ENCODE results near the gene IFT80. TPM values are rescaled to one million over a fixed set of nuclear protein-coding genes. Genes with fewer than 3 reads are reported as not detected.

IFT80 gene
- total RNA-seq (10 to 100 TPM; 34.0 to 38.8 TPM), polyA plus RNA-seq (1 to 10 TPM; 4.1 to 5.2 TPM)

DNA sequence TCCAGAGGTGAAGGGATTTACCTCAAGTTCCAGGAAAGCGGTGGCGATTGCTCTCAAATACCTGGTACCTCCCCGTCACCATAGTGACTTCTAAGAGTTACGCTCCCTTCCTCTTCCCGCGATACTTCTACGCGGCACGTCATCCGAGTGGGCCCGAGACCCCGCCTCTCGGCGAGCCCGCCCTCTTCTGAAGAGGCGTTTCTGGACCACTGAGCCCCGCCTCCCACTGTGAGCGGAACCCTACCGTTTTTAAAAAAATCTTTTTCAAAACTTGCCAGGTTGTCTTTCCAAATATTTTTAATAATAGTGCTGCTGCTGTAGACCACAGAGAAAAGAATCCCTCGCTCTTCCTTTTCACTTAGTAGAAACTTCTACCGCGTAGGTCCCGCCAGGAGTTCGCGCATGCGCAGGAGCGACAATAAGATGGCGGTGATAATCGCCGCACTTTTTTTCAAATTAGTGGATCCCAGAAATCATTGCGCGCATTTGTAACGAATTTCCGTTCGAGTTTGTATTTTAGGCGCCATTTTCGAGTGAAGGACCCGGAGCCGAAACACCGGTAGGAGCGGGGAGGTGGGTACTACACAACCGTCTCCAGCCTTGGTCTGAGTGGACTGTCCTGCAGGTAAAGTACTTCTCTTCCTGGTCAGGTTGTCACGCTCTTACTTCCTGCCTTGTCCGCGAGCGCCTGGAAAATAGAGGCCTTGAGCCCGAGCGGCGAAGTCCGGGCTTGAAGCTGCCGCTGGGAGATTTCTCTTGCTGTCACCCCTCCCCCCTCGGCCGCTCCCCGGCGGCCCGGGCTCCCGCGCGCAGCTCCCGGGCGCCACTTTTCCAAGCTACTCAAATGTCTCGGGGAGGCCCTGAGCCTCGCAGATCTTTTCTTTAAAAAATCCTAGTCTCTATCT, at the start of gene IFT80, which contains the start of gene SMC4:
TSS of gene IFT80 (minus strand) at position 101 of the 905 bp plus-strand sequence. CDS start 14,625 bp downstream, outside the sequence.
TSS of gene SMC4 (plus strand) at position 526 of the 905 bp plus-strand sequence. CDS start 1,177 bp downstream, outside the sequence.
- no peaks in the 10 kb centered on the region for H3K27me3 ChIP-seq (ENCODE audit: insufficient read depth, low read length)
- peak; percentile 96 to 97 (median 97) for DNase-seq
- Mint-ChIP-seq H3K9me3 (peaks cover 0 to 11% (median under 1%) of the 10 kb centered on the region in 8 donors), H3K27me3 (no peaks in the 10 kb centered on the region), H3K36me3 (peaks cover 4 to 36% of the 10 kb centered on the region in 2 donors), H3K4me3 (peak within 1 kb of the TSS; percentile 91 to 100 (median 98)), H3K4me1 (peaks cover 32 to 53% (median 40%) of the 10 kb centered on the region in 4 donors), H3K27ac (peak within 1 kb of the TSS; percentile 97 to 100 (median 99))
- H3K4me1 ChIP-seq (ENCODE audit: insufficient read depth, low read length) = peaks cover 37% of the 10 kb centered on the region
- intact Hi-C loops (cut with micrococcal nuclease) = loop anchor here (1.0 to 5.0 kb wide), 6 partner anchors 29 to 1597 kb away; partner anchors contain the start of genes C3orf80, KPNA4, MFSD1 and TRIM59
- peak within 1 kb of the TSS; percentile 68 to 86 for H3K4me3 ChIP-seq (ENCODE audit: low read length in 2 of 2)
- peak within 1 kb of the TSS; percentile 91 for H3K27ac ChIP-seq (ENCODE audit: low read depth, low read length)
- H3K36me3 ChIP-seq (ENCODE audit: insufficient read depth, low read length) = no peaks in the 10 kb centered on the region
- H3K9me3 ChIP-seq (ENCODE audit: control insufficient read depth in 1 of 2, low read length in 2 of 2) = no peaks in the 10 kb centered on the region
- ChIA-PET POLR2A (ENCODE audit: partially characterized antibody) (interaction anchor here (0.6 to 4.1 kb wide), 10 partner anchors 9 to 229 kb away, joined by 3 to 35 read pairs (median 4); partner anchors contain the start of gene TRIM59), CTCF (ENCODE audit: partially characterized antibody) (interaction anchor here (0.7 to 3.2 kb wide), 3 partner anchors 12 to 50 kb away, joined by 3 to 21 read pairs (median 3); partner anchors contain the start of gene TRIM59)

DNA sequence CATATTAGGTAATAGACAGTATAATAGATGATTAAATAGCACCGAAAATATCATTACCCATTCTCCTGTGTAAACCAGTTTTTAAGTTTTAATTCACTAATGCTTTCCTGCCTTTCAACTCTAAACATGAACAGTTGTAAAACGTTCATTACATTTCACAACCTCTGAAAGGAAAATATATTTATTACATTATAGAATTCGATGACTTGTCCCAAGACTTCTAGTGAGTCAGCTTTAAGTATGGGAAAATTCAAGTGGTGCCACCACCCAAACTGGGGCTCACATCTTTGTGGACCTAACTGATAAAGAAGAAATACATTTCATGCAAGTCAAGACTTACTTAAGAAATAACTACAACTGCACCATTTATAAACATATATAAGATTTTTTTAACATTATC, 48.5 kb upstream of the IFT80 start:
- Mint-ChIP-seq H3K27me3 (no peaks in the 10 kb centered on the region), H3K4me1 (peaks cover 23 to 54% (median 40%) of the 10 kb centered on the region in 4 donors), H3K9me3 (no peaks in the 10 kb centered on the region), H3K27ac (peak overlapping the region in 2 of 7 donors; percentile 18 to 57), H3K4me3 (peak overlapping the region in 5 of 8 donors; percentile 21 to 96 (median 40)), H3K36me3 (peaks cover 13 to 18% of the 10 kb centered on the region in 2 donors)
- no peaks in the 10 kb centered on the region for H3K27me3 ChIP-seq (ENCODE audit: insufficient read depth, low read length)
- DNase-seq = no peak
- ChIA-PET CTCF (ENCODE audit: partially characterized antibody) (interaction anchor here (0.8 to 2.6 kb wide), 3 partner anchors 12 to 32 kb away, joined by 3 to 17 read pairs (median 3); no protein-coding TSS in a partner anchor), POLR2A (ENCODE audit: partially characterized antibody) (interaction anchor here (3.2 kb wide), 1 partner anchor 49 kb away, joined by 35 read pairs; the partner anchor contains the start of genes IFT80 and SMC4)
- peaks cover 42% of the 10 kb centered on the region for H3K4me1 ChIP-seq (ENCODE audit: insufficient read depth, low read length)
- intact Hi-C loops (cut with micrococcal nuclease) = no loop called here
- no peak overlapping the region for H3K27ac ChIP-seq (ENCODE audit: low read depth, low read length)
- H3K4me3 ChIP-seq (ENCODE audit: low read length in 2 of 2) = no peak overlapping the region
- H3K9me3 ChIP-seq (ENCODE audit: control insufficient read depth in 1 of 2, low read length in 2 of 2) = no peaks in the 10 kb centered on the region
- no peaks in the 10 kb centered on the region for H3K36me3 ChIP-seq (ENCODE audit: insufficient read depth, low read length)

DNA sequence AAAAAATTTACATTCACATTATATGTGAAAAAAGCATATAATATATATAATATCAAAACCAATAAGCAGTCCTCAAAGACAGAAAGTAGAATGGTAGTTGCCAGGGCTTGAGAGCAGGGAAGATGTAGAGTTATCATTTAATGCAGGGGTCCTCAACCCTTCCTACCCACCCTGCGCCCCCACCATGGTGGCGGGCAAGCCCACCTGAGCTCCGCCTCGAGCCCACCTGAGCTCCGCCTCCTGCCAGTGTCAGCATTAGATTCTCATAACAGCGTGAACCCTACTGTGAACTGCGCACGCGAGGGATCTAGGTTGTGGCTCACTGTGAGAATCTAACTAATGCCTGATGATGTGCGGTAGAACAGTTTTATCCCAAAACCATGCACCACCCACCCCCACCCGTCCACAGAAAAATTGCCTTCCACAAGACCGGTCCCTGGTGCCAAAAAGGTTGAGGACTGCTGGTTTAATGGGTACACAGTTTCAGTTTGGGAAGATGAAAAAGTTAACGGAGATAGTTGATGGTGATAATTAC, 47.6 kb upstream of the IFT80 start:
- Histone ChIP-seq H3K27me3 (ENCODE audit: insufficient read depth, low read length) (no peaks in the 10 kb centered on the region), H3K36me3 (ENCODE audit: insufficient read depth, low read length) (no peaks in the 10 kb centered on the region), H3K9me3 (ENCODE audit: control insufficient read depth in 1 of 2, low read length in 2 of 2) (no peaks in the 10 kb centered on the region), H3K4me3 (ENCODE audit: low read length in 2 of 2) (no peak overlapping the region), H3K4me1 (ENCODE audit: insufficient read depth, low read length) (peaks cover 42% of the 10 kb centered on the region), H3K27ac (ENCODE audit: low read depth, low read length) (no peak overlapping the region)
- H3K4me1 Mint-ChIP-seq = peaks cover 24 to 61% (median 43%) of the 10 kb centered on the region in 4 donors
- H3K4me3 Mint-ChIP-seq = peak overlapping the region in 6 of 8 donors; percentile 2 to 81 (median 64)
- H3K9me3 Mint-ChIP-seq = no peaks in the 10 kb centered on the region
- POLR2A ChIA-PET (ENCODE audit: partially characterized antibody) = interaction anchor here (1.8 kb wide), 1 partner anchor 10 kb away, joined by 6 read pairs; no protein-coding TSS in a partner anchor
- no peaks in the 10 kb centered on the region for H3K27me3 Mint-ChIP-seq
- H3K36me3 Mint-ChIP-seq = peaks cover 13 to 23% of the 10 kb centered on the region in 2 donors
- no peak for DNase-seq
- intact Hi-C loops (cut with micrococcal nuclease) = no loop called here
- CTCF ChIA-PET (ENCODE audit: partially characterized antibody) = interaction anchor here (1.3 kb wide), 2 partner anchors 31 to 33 kb away, joined by 3 to 4 read pairs; no protein-coding TSS in a partner anchor
- H3K27ac Mint-ChIP-seq = peak overlapping the region in 1 of 7 donors; percentile 12

DNA sequence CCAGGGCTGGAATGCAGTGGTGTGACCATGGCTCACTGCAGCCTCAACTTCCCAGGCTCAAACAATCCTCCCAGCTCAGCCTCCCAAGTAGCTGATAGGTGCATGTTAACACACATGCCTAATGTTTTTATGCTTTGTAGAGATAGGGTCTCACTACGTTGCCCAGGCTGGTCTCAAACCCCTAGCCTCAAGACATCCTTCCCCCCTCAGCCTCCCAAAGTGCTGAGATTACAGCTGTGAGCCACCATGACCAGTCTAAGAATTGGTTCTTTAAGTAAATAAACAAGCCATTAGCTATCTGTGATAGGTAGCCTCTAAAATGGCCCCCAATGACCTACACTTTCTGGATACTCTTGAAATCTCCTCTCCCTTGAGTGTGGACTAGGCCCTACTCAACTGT, 46.8 kb upstream of the IFT80 start:
- H3K27me3 ChIP-seq (ENCODE audit: insufficient read depth, low read length) = no peaks in the 10 kb centered on the region
- H3K27ac ChIP-seq (ENCODE audit: low read depth, low read length) = no peak overlapping the region
- peaks cover 47% of the 10 kb centered on the region for H3K4me1 ChIP-seq (ENCODE audit: insufficient read depth, low read length)
- peak overlapping the region in 4 of 8 donors; percentile 7 to 43 (median 25) for H3K4me3 Mint-ChIP-seq
- H3K4me1 Mint-ChIP-seq = peaks cover 24 to 65% (median 44%) of the 10 kb centered on the region in 4 donors
- H3K4me3 ChIP-seq (ENCODE audit: low read length in 2 of 2) = no peak overlapping the region
- ChIA-PET CTCF (ENCODE audit: partially characterized antibody) (interaction anchor here (1.3 kb wide), 1 partner anchor 32 kb away, joined by 4 read pairs; no protein-coding TSS in a partner anchor), POLR2A (ENCODE audit: partially characterized antibody) (interaction anchor here (1.8 kb wide), 1 partner anchor 9 kb away, joined by 6 read pairs; no protein-coding TSS in a partner anchor)
- H3K9me3 Mint-ChIP-seq = no peaks in the 10 kb centered on the region
- H3K27ac Mint-ChIP-seq = peak overlapping the region in 4 of 7 donors; percentile 3 to 60 (median 15)
- DNase-seq = no peak
- no peaks in the 10 kb centered on the region for H3K27me3 Mint-ChIP-seq
- no peaks in the 10 kb centered on the region for H3K9me3 ChIP-seq (ENCODE audit: control insufficient read depth in 1 of 2, low read length in 2 of 2)
- intact Hi-C loops (cut with micrococcal nuclease) = no loop called here
- no peaks in the 10 kb centered on the region for H3K36me3 ChIP-seq (ENCODE audit: insufficient read depth, low read length)
- peaks cover 16 to 25% of the 10 kb centered on the region in 2 donors for H3K36me3 Mint-ChIP-seq

DNA sequence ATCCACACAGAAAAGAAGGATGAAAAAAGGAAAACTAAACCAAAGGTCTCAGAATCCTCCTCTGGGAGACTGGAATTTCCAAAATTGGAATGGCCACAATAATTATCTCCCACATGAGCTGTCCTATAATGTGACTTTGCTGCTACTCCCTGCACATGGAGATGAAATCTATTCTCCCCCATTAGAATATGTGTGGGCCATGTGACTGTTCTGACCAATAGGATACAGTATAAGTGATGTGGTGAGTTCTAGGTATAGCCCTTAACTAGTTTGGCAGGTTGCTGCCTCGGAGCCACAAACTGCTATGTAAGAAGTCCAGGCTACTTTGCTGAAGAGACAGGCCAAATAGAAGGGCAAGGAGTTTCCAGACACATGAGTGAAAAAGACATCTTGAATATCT, 45.4 kb upstream of the IFT80 start:
- POLR2A ChIA-PET (ENCODE audit: partially characterized antibody) = no interaction called here

DNA sequence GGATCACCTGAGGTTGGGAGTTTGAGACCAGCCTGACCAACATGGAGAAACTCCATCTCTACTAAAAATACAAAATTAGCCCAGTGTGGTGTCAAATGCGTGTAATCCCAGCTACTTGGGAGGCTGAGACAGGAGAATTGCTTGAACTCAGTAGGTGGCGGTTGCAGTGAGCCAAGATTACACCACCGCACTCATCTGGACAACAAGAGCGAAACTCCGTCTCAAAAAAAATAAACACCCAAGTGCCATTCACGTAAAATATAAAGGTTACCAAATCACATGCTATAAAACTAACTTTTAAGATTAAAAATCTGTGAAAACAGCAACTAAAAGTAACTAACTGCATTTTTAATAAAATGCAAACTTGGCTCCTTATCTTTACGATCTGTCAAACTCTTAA, 41.7 kb upstream of the IFT80 start:
- no peak for DNase-seq
- H3K36me3 Mint-ChIP-seq = peaks cover 34 to 56% of the 10 kb centered on the region in 2 donors
- ChIA-PET CTCF (ENCODE audit: partially characterized antibody) (interaction anchor here (0.9 to 1.7 kb wide), 2 partner anchors 9 to 408 kb away, joined by 3 to 5 read pairs; partner anchors contain the start of gene TRIM59), POLR2A (ENCODE audit: partially characterized antibody) (interaction anchor here (1.4 kb wide), 1 partner anchor 9 kb away, joined by 4 read pairs; the partner anchor contains the start of gene TRIM59)
- Histone ChIP-seq H3K27me3 (ENCODE audit: insufficient read depth, low read length) (no peaks in the 10 kb centered on the region), H3K36me3 (ENCODE audit: insufficient read depth, low read length) (no peaks in the 10 kb centered on the region), H3K9me3 (ENCODE audit: control insufficient read depth in 1 of 2, low read length in 2 of 2) (no peaks in the 10 kb centered on the region), H3K4me1 (ENCODE audit: insufficient read depth, low read length) (peaks cover 47% of the 10 kb centered on the region), H3K4me3 (ENCODE audit: low read length in 2 of 2) (no peak overlapping the region), H3K27ac (ENCODE audit: low read depth, low read length) (no peak overlapping the region)
- no peak overlapping the region for H3K4me3 Mint-ChIP-seq
- no peaks in the 10 kb centered on the region for H3K9me3 Mint-ChIP-seq
- peaks cover 31 to 67% (median 50%) of the 10 kb centered on the region in 4 donors for H3K4me1 Mint-ChIP-seq
- intact Hi-C loops (cut with micrococcal nuclease) = no loop called here
- H3K27me3 Mint-ChIP-seq = no peaks in the 10 kb centered on the region
- H3K27ac Mint-ChIP-seq = peak overlapping the region in 1 of 7 donors; percentile 55

More for the DNA sequence above, 45.4 kb upstream of the IFT80 start:
- no peak for DNase-seq
- CTCF ChIA-PET (ENCODE audit: partially characterized antibody) = interaction anchor here (0.9 kb wide), 1 partner anchor 9 kb away, joined by 3 read pairs; no protein-coding TSS in a partner anchor
- Mint-ChIP-seq H3K27ac (peak overlapping the region in 3 of 7 donors; percentile 3 to 72 (median 33)), H3K4me3 (peak overlapping the region in 1 of 8 donors; percentile 27), H3K4me1 (peaks cover 30 to 65% (median 45%) of the 10 kb centered on the region in 4 donors), H3K36me3 (peaks cover 21 to 30% of the 10 kb centered on the region in 2 donors), H3K27me3 (no peaks in the 10 kb centered on the region), H3K9me3 (no peaks in the 10 kb centered on the region)
- H3K27ac ChIP-seq (ENCODE audit: low read depth, low read length) = no peak overlapping the region
- H3K9me3 ChIP-seq (ENCODE audit: control insufficient read depth in 1 of 2, low read length in 2 of 2) = no peaks in the 10 kb centered on the region
- no peaks in the 10 kb centered on the region for H3K27me3 ChIP-seq (ENCODE audit: insufficient read depth, low read length)
- H3K36me3 ChIP-seq (ENCODE audit: insufficient read depth, low read length) = no peaks in the 10 kb centered on the region
- H3K4me1 ChIP-seq (ENCODE audit: insufficient read depth, low read length) = peaks cover 42% of the 10 kb centered on the region
- intact Hi-C loops (cut with micrococcal nuclease) = no loop called here
- no peak overlapping the region for H3K4me3 ChIP-seq (ENCODE audit: low read length in 2 of 2)
